HEK293 (cell line): ENCODE results near the gene DCUN1D3.

Experiments
- KLF10 ChIP-seq: fragments of 450-650 bp; IDR thresholded peaks from 2 replicates; pipeline ENCODE4 v1.5.1; 2018; ENCODE audit warnings: missing biosample characterization, mild to moderate bottlenecking, missing genetic modification characterization
- TCF7L2 ChIP-seq: IDR thresholded peaks from 2 replicates; pipeline ENCODE4 v1.6.1; 2011; ENCODE audit warnings: low read depth, mild to moderate bottlenecking, inconsistent platforms, low read length, moderate library complexity, borderline replicate concordance
- YY1 ChIP-seq: fragments of 450-650 bp; formaldehyde crosslinking; IDR thresholded peaks from 2 replicates; pipeline ENCODE4 v1.5.1; 2018; ENCODE audit warnings: missing biosample characterization, missing genetic modification characterization
- ZBTB49 ChIP-seq: fragments of 450-650 bp; formaldehyde crosslinking; IDR thresholded peaks from 2 replicates; pipeline ENCODE4 v1.5.1; 2016; ENCODE audit warnings: missing biosample characterization, missing genetic modification characterization, low read depth
- ZNF221 ChIP-seq: fragments of 450-650 bp; formaldehyde crosslinking; IDR thresholded peaks from 2 replicates; pipeline ENCODE4 v1.5.1; 2017; ENCODE audit warnings: missing biosample characterization, missing genetic modification characterization, borderline replicate concordance
- ZNF274 ChIP-seq, 2 experiments: fragments of 200-500 bp in 1 of 2; fragments of 450-650 bp in 1 of 2; sonication (Bioruptor generic) in 1 of 2; formaldehyde crosslinking in 1 of 2; IDR thresholded peaks; 2 replicates each; pipeline versions ENCODE4 v1.5.1 to v1.6.1; 2014 to 2016; ENCODE audit warnings: borderline replicate concordance in 1 of 2, inconsistent platforms in 1 of 2, low read length in 1 of 2, missing biosample characterization in 1 of 2, missing genetic modification characterization in 1 of 2
- ZNF350 ChIP-seq: fragments of 450-650 bp; formaldehyde crosslinking; IDR thresholded peaks from 2 replicates; pipeline ENCODE4 v1.5.0; 2017; ENCODE audit warnings: missing biosample characterization, mild to moderate bottlenecking, missing genetic modification characterization
- ZNF398 ChIP-seq: fragments of 450-650 bp; formaldehyde crosslinking; IDR thresholded peaks from 2 replicates; pipeline ENCODE4 v1.5.1; 2017; ENCODE audit warnings: missing biosample characterization, missing genetic modification characterization
- ZNF677 ChIP-seq: fragments of 450-650 bp; IDR thresholded peaks from 2 replicates; pipeline ENCODE4 v1.5.0; 2018; ENCODE audit warnings: missing biosample characterization, mild to moderate bottlenecking, missing genetic modification characterization, moderate library complexity
- ZNF707 ChIP-seq: fragments of 450-650 bp; formaldehyde crosslinking; IDR thresholded peaks from 2 replicates; pipeline ENCODE4 v1.5.1; 2016; ENCODE audit warnings: missing biosample characterization, missing genetic modification characterization
- TF ChIP-seq, protein P1 (sequence below): fragments of 450-650 bp; formaldehyde crosslinking; IDR thresholded peaks from 2 replicates; pipeline ENCODE4 v1.5.1; 2016; ENCODE audit warnings: missing biosample characterization, missing genetic modification characterization
- TF ChIP-seq, protein P2 (sequence below): fragments of 450-650 bp; formaldehyde crosslinking; optimal IDR thresholded peaks from 2 replicates; pipeline ENCODE3; 2016; ENCODE audit warnings: missing biosample characterization, mild to moderate bottlenecking, missing genetic modification characterization

DNA sequence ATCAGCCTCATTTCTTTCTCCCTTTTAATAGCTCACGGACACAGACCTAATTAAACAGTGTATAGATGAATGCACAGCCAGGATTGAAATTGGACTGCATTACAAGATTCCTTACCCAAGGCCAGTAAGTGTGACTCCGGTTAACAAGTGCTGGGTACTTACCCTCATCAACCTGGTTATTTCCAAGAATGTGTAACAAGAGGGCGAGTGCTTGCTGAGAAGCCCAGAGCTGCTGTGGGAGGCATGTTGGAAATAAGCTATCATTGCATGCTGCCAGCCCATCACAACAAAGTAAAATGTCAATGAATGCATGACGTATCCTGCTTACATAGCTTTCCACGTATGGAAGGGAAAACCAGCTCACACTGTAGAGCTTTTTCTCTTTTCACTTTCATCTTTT lies 19.9 kb upstream of the DCUN1D3 start:
- TF ChIP-seq ZNF221 (tag by site-specific recombination) (no peak), ZBTB49 (tag by site-specific recombination) (no peak), ZNF677 (tag by site-specific recombination) (no peak), ZNF398 (tag by site-specific recombination) (no peak), ZNF274 (IDR thresholded peaks at IDR 0.05; ENCODE audit: low read length) (no peak), ZNF274 (tag by site-specific recombination; IDR thresholded peaks at IDR 0.05; ENCODE audit: borderline replicate concordance) (no peak), ZNF707 (tag by site-specific recombination) (no peak), YY1 (no peak), KLF10 (tag by site-specific recombination) (no peak), TCF7L2 (no peak), ZNF350 (tag by site-specific recombination) (no peak)
- TF ChIP-seq, protein P1, sequence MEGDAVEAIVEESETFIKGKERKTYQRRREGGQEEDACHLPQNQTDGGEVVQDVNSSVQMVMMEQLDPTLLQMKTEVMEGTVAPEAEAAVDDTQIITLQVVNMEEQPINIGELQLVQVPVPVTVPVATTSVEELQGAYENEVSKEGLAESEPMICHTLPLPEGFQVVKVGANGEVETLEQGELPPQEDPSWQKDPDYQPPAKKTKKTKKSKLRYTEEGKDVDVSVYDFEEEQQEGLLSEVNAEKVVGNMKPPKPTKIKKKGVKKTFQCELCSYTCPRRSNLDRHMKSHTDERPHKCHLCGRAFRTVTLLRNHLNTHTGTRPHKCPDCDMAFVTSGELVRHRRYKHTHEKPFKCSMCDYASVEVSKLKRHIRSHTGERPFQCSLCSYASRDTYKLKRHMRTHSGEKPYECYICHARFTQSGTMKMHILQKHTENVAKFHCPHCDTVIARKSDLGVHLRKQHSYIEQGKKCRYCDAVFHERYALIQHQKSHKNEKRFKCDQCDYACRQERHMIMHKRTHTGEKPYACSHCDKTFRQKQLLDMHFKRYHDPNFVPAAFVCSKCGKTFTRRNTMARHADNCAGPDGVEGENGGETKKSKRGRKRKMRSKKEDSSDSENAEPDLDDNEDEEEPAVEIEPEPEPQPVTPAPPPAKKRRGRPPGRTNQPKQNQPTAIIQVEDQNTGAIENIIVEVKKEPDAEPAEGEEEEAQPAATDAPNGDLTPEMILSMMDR (tag by site-specific recombination): no peak
- TF ChIP-seq, protein P2, sequence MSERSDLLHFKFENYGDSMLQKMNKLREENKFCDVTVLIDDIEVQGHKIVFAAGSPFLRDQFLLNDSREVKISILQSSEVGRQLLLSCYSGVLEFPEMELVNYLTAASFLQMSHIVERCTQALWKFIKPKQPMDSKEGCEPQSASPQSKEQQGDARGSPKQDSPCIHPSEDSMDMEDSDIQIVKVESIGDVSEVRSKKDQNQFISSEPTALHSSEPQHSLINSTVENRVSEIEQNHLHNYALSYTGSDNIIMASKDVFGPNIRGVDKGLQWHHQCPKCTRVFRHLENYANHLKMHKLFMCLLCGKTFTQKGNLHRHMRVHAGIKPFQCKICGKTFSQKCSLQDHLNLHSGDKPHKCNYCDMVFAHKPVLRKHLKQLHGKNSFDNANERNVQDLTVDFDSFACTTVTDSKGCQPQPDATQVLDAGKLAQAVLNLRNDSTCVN (tag by site-specific recombination): no peak
